HepG2 (cell line): Measurements from ENCODE around the gene LRRC45. TPM values are rescaled to one million over a fixed set of nuclear protein-coding genes. Genes with fewer than 3 reads are reported as not detected.

Experiments
- ARID3A ChIP-seq: IDR thresholded peaks from 2 replicates; pipeline ENCODE4 v1.6.1; 2012; ENCODE audit warnings: low read depth, low read length, improper control_type of control experiment
- ATRX ChIP-seq: sonication (generic); formaldehyde crosslinking; IDR thresholded peaks from 2 replicates; pipeline ENCODE4 v1.4.0; 2020; ENCODE audit warnings: missing genetic modification reagents, borderline replicate concordance
- NFE2 ChIP-seq: sonication (generic); formaldehyde crosslinking; IDR thresholded peaks from 2 replicates; pipeline ENCODE4 v1.4.0; 2020; ENCODE audit warnings: missing genetic modification reagents
- NFKB2 ChIP-seq: sonication (generic); formaldehyde crosslinking; IDR thresholded peaks from 2 replicates; pipeline ENCODE4 v1.4.0; 2020; ENCODE audit warnings: missing genetic modification reagents, borderline replicate concordance
- PAXIP1 ChIP-seq: sonication (generic); formaldehyde crosslinking; conservative IDR thresholded peaks from 2 replicates; pipeline ENCODE4 v1.4.0; 2020; ENCODE audit warnings: mild to moderate bottlenecking, missing genetic modification reagents, moderate library complexity
- ZBTB39 ChIP-seq: sonication (generic); formaldehyde crosslinking; IDR thresholded peaks from 2 replicates; pipeline ENCODE4 v1.5.0; 2020; ENCODE audit warnings: missing genetic modification reagents
- ZC3H13 ChIP-seq: sonication (generic); formaldehyde crosslinking; IDR thresholded peaks from 2 replicates; pipeline ENCODE4 v1.8.1; 2023; ENCODE audit warnings: mild to moderate bottlenecking, missing genetic modification reagents, moderate library complexity
- ZKSCAN5 ChIP-seq: sonication (generic); formaldehyde crosslinking; IDR thresholded peaks from 2 replicates; pipeline ENCODE4 v1.5.1; 2020; ENCODE audit warnings: mild to moderate bottlenecking, missing genetic modification reagents
- ZMYM3 ChIP-seq: sonication (generic); formaldehyde crosslinking; IDR thresholded peaks from 2 replicates; pipeline ENCODE4 v1.5.1; 2020; ENCODE audit warnings: mild to moderate bottlenecking, missing genetic modification reagents
- ZNF143 ChIP-seq: sonication (generic); formaldehyde crosslinking; IDR thresholded peaks from 2 replicates; pipeline ENCODE4 v1.4.0; 2020; ENCODE audit warnings: missing genetic modification reagents
- ZNF292 ChIP-seq: sonication (generic); formaldehyde crosslinking; IDR thresholded peaks from 2 replicates; pipeline ENCODE4 v1.8.1; 2022; ENCODE audit warnings: mild to moderate bottlenecking, low read depth, missing genetic modification reagents, borderline replicate concordance
- ZNF512B ChIP-seq: sonication (generic); formaldehyde crosslinking; IDR thresholded peaks from 2 replicates; pipeline ENCODE4 v1.5.1; 2020; ENCODE audit warnings: missing genetic modification reagents, mild to moderate bottlenecking, borderline replicate concordance
- ZNF670 ChIP-seq: sonication (generic); formaldehyde crosslinking; IDR thresholded peaks from 2 replicates; pipeline ENCODE4 v1.8.0; 2022; ENCODE audit warnings: mild to moderate bottlenecking, missing genetic modification reagents, borderline replicate concordance
- polyA plus RNA-seq, 8 experiments: library from polyadenylated mRNA; depleted of rRNA in 3 of 8; stranded (reverse) in 7 of 8; unstranded in 1 of 8; fragments of >200 nt; fragmentation: Illumina TruSeq in 4 of 8; extraction: Trizol in 4 of 8; gene quantifications; 2 replicates each; pipeline versions ENCODE4 v1.2.1 to v1.2.3, GENCODE V29; 2011 to 2016; ENCODE audit warnings: low read depth in 4 of 8, missing spikeins in 1 of 8, mixed read lengths in 1 of 8; ENCODE audit not compliant: insufficient read depth in 1 of 8
- total RNA-seq, 5 experiments: library from RNA; depleted of rRNA; stranded (reverse); fragments of >200 nt; fragmentation: Illumina TruSeq; extraction: Trizol; gene quantifications; 2 replicates each; pipeline ENCODE4 v1.2.3, GENCODE V29; 2016; ENCODE audit warnings: low read depth in 1 of 5
- TF ChIP-seq, protein P1 (sequence below): sonication (generic); formaldehyde crosslinking; IDR thresholded peaks from 2 replicates; pipeline ENCODE4 v1.5.0; 2020; ENCODE audit warnings: missing genetic modification reagents, mild to moderate bottlenecking, borderline replicate concordance

Gene LRRC45
- total and polyA plus RNA-seq, 2 of the 13 experiments (the other 11 are each of a cell fraction or from before 2014, with no cell fraction given) = 11.6 to 48.1 TPM

- no peak for TF ChIP-seq ZBTB39 (CRISPR knock-in tag)
- TF ChIP-seq ZNF670 = no peak
- TF ChIP-seq ZNF292 = no peak
- TF ChIP-seq ARID3A = no peak
- TF ChIP-seq PAXIP1 (CRISPR knock-in tag) = no peak
- TF ChIP-seq NFKB2 (CRISPR knock-in tag) = no peak; the same call in none of the 2 replicates
- TF ChIP-seq ZNF143 (CRISPR knock-in tag) = peak; percentile 2; the same call in 1 of the 2 replicates
- peak; percentile 59; the same call in 1 of the 2 replicates for TF ChIP-seq ZMYM3 (CRISPR knock-in tag)
- no peak for TF ChIP-seq NFE2
- TF ChIP-seq, protein P1, sequence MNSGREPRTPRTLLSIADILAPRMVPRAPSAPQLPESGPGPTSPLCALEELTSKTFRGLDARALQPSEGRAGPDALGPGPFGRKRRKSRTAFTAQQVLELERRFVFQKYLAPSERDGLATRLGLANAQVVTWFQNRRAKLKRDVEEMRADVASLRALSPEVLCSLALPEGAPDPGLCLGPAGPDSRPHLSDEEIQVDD (CRISPR knock-in tag) = 0 out of 2 replicates have a peak, but pooled peaks have one; percentile 78
- peak; percentile 96 for TF ChIP-seq ZC3H13 (CRISPR knock-in tag)
- 0 out of 2 replicates have a peak, but pooled peaks have one; percentile 23 for TF ChIP-seq ZNF512B (CRISPR knock-in tag)
- TF ChIP-seq ZKSCAN5 (CRISPR knock-in tag) = no peak
- TF ChIP-seq ATRX = no peak
These were observed 27.5 kb upstream of the LRRC45 start (continued) for GRCh38 chr17:81995463-81996231.
